Stimulated activated CD8-positive, alpha-beta memory T cell treated with anti-CD3 and anti-CD28 coated beads, Interleukin-4, amount 100 ng/mL, for 1 hour (primary cell): ENCODE results near the gene RAB35.
A peak's percentile ranks its signal among the peaks of the same experiment; 100 is the strongest.

Experiments
- DNase-seq, 2 donors: peaks; one replicate each; pipeline ENCODE4 v3.0.0-alpha.2; 2020; ENCODE audit warnings: low read depth in 2 of 2, low spot score in 1 of 2

RAB35 gene

DNA sequence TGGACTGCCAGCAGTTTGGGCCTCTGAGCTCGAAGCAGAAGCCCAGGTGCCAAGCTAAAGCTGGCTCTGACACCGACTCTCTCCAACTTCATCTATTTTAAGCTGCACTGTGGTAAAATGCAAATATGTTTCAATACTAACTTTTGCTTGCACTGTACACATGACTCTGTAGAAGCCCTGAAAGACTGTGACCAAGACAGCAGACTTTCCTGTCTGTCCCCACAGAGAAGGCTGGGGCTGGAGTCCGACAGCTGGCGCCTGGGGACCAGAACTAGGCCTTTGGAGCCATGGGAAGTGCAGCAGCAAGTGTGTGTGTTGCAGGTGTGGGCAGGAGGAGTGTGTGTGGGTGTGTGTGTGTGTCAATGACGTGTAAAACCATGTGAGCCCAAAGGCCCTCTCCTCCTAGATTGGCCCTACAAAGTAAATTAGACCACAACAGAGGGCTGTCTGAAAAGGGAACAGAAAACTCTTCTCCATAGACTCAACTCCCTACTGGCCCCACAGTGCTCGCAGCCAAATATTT lies 16.4 kb upstream of the RAB35 start:
- DNase-seq, result no peak

DNA sequence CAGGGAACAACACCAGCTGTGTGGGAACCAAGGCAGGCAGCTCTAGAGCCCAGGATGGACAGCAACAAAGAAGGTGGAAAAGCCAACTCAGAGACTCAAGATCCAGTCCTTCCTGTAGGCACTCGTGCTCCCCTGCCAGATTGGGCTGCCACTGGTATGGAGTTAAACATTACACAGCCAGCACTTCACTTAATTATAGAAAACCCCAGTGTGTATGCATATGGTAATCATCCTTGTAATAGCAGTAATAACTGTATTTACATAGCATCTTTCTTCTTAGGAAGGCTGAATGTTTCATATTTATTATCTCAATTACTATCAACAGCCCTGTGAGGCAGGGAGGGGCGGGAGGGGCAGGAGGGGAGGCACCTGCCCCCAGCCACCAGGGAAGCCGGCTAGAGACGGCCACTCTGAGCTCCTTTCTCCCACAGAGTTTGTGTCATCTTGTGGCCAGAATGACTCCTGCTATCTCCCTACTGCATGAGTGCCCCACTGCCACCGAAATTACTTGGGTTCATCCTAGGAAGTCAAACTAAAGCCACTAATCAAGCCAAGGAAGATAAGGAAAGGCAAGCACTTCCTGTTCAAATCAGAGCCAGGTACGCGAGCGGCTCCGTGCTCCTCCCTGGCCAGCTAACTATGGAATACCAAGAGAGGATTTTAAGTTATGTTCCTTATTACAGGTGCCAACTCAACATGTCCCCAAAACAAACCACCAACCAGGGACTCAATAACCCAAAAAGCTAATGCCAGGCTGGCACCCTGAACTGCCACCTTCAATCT lies 15.7 kb upstream of the RAB35 start:
- DNase-seq, result no peak

DNA sequence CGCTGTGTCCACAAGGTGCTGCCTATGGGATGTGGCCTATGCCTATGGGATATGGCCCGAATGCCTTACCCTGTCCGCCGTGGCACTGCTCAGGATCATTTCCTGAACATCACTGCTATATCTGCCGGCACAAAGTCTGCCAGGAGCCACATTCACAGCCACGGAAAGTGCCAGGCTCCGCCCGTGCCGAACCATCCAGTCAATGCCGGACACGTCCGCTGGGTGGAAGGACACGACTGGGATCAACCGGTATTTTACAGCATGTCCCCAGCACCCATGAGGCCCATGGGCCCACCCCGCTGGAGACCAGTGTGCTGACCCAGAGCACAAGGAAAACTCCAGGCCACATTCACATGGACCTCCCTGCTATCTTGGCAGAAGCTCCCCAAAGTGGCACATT lies 14.6 kb upstream of the RAB35 start:
- no peak for DNase-seq

DNA sequence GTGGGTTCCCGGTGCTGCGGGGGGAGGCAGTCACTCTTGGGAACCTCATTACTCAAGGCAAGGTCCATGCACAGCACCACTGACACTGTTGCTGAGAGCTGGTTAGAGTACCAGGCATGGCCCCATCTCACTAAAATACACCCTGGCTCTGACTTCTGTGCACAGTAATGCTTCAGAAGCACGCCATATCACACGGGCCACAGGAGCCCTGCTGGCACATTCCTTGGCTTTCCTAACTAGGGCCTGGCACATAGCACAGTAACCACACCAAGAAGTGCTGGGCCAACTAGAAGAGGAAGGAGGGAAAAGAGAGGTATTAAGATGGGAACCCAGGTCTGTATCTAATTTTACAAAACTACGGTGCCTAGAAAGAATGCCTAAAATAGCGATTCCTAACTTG lies 13.5 kb upstream of the RAB35 start:
- DNase-seq, result no peak

DNA sequence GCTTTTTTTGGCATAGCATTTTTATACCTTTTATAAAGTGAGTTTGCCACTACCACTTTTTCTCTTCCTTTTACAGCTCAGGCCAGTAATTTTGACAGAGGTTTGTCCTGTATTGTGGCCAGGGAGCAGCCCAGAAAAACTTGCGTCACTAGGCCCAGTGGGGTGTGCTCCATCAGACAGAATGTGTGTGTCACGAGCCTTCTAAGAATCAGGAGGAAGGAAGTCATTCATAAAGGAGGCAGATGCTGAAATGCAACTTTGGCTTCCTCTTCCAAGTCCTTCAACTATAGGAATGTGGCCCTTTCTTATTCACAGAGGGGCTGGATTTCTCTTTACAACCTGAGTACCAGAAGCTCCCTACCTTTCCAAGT lies 10.1 kb upstream of the RAB35 start:
- DNase-seq, result no peak

DNA sequence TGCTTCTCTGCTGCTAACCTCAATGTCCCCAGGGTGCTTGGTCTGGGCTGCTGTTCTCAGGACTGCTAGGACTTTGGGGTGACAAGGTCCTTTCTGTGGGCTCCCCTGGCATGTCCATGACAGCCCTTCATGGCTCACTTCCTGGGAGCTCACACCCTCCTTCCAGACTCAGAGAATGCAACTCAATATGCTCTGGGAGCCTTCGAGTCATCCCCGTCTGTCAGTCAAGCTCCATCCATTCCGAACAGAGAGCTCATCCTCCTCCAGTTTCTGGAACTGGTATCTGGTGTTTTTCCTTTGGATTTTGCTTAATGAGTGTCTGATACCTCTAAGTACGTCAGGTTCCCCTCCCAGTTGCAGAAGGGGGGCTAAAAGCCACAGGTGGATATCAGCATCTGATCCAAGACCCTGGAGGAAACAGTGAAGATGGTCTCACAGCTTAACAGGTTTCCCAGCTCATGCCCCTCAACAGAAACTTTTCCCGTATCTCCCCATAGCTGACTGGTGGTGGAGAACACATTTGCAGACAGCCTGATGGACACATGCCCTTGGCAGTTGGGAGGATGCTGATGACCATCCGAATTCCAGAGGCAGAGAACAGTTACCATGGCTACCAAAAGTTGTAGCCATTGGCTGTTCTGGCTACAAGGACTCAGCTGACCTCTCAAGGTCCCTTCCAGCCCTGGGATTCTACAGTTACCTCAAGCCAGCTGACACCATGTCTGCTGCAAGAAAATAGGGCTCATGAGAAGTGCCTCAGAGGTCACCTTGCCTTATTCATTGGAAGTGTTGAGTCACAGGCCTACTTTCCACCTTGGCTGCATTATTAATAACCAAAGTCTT lies 9.5 kb upstream of the RAB35 start:
- DNase-seq, result no peak

DNA sequence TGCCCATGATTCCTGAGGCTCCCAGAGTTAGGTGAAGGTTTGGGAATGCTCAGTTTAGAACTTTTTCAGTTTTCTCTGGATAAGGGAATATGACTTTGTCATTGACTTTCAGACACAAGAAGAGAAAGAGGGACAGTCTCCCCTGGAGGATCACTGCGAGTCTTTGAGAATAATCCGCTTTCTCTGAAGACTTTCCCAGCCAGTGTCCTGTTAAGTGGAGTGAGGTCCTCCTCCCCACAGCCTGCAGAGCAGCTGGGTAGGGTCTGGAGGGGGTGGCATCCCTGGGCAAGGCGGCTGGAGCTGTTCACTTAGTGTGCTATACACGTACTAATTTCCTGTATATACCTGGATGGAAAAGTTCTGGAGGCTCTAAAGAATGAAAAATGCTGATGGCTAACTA lies 8.5 kb upstream of the RAB35 start:
- DNase-seq, result no peak

DNA sequence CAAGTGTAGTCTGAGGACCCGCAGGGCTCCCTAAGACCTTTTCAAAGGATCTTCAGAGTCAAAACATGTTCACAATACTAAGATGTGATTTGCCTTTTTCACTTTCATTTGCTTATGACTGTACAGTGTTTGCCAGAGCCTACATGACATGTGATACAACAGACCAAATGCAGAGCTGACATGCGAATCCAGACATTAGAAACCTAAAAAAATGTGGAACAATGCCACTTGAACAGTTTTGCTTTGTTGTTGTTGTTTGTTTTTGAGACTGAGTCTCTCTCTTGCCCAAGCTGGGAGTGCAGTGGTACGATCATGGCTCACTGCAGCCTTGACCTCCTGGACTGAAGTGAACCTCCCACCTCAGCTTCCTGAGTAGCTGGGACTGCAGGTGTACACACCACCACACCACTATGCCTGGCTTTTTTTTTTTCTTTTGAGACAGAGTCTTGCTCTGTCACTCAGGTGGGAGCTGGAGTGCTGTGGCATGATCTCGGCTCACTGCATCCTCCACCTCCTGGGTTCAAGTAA lies 5.3 kb upstream of the RAB35 start:
- DNase-seq, result no peak

DNA sequence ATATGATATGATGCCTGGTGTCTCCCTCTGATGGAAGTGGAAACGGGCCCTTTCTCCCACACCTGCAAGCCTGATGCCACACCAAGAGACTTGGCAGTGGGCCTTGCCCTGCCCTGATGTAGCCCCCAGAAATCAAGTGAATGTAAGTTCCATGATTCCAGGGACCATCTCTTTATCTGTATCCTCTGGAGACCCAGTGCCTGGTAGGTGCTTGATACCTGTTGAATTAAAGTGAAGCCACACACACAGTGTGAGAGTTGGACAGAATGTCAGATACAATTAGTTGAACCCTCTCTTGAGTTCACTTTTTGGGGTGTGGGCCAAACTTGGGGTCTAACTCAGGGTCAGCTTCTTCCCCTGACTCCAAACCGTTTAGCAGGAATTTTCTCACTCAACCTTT lies 4.8 kb upstream of the RAB35 start:
- no peak for DNase-seq

DNA sequence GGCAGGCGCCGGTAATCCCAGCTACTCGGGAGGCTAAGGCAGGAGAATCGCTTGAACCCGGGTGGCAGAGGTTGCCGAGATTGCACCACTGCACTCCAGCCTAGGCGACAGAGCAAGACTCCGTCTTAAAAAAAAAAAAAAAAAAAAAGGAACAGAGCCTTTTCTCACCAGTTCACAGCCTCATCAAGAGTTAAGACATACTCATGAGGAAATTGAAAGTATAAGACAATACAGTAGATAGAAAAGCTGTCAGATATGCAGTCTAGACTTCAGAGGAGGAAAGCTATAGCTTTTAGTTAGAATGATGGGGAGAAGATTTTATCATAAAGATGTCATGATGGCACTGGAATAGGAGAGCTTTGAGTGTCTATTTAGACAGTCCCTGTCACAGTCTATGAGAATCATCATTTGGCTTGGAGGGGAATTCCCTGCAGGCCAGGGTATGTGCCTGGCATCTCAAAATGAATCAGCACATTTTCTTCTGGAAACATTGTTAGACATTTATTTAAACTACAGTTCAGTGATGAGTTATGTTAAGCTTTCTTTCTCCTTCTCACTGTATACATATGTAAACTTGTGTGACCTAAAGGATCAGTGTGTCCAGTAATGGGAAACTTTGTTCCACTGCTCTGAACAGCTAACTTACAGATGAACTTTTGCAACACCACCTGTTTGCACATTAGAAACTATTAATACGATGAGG lies 2.9 kb upstream of the RAB35 start:
- no peak for DNase-seq

DNA sequence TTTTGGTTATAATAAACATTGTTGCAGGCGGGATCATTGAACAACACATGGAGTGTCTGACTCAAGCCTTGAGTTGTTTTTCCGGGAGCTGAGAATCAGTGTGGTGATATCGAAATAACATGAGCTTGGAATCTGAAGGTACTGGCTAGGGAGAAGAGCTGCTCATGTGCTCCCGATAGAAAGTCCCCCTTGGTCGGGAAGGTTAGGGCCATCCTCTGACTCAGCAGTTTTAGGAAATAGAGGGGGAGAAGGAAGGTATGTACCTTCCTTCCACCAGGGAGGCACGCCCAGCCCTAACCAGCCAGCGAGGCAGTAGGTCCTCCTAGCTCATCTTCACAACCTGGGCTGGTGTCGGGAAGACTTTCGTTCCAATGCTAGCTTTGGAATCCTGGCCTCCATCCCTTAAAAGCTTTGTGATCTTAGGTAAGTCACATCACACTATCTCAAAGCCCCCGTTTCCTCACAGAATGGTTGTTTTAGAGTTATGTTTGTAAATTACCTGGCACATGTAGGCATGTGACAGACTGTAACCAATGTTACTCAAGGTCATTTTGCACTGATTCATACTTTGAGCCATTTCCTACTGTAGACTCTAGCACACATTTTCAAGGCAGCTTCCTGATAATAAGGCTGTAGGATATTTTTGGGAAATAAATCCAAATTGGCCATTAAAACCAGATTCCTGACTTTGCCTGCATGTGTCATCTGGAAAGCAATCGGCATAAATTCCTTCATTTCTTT lies 1.9 kb upstream of the RAB35 start:
- no peak for DNase-seq

DNA sequence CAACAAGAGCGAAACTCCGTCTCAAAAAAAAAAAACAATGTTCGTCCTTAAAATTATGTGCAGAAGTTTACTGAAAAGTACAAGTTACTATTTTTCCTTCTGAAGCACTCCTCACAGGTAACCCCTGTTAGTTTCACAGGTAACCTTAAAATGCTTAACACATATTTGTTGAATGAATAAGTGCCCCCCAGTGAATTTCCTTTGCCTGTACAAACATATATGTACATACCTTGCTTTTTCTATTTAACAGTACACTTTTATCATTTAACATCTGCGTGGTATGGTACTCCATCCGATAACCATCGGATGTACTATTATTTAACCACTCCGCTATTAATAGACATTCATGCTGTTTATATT lies 1.4 kb upstream of the RAB35 start:
- no peak for DNase-seq

DNA sequence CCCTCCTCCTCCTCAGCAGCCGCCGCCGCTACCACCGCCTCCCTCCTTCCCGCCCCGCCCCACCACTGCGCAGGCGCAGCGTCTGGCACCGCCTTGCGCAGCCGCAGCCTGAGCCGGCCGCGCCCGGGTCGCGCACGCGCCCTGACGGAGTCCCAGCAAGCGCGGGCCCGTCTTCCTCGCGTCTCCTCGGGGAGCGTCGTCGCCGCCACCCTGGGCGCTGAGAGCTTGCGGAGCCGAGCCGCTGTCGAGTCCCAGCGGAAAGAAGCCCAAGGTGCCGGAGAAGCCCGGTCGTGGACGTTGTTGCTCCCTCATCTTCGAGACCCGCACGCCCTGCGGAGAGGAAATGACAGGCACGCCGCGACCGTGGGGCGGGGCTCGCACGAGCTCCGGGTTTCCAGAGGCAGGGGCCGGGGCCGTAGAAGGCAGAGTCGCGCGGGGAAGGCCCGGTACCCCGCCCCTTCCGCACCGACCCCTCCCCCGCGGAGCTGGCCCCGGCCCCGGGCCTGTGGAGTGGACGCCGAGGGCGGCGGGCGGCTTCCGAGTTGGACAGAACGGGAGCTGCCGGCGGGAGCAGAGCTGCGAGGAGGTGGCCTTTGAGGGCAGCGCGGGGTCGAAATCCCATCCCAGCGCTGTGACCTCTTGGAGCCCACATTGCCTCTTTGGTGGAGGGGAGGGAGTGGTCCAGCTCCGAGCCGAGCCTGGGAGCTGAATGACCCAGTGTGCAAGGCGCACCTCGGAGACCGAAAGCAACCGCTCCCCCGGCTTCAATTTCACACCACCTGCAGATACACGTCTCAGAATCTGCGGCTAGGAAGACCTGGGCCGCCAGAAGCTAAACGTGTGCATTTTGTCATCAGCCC lies 469 bp upstream of the RAB35 start:
- peak; percentile 91 to 96 for DNase-seq

DNA sequence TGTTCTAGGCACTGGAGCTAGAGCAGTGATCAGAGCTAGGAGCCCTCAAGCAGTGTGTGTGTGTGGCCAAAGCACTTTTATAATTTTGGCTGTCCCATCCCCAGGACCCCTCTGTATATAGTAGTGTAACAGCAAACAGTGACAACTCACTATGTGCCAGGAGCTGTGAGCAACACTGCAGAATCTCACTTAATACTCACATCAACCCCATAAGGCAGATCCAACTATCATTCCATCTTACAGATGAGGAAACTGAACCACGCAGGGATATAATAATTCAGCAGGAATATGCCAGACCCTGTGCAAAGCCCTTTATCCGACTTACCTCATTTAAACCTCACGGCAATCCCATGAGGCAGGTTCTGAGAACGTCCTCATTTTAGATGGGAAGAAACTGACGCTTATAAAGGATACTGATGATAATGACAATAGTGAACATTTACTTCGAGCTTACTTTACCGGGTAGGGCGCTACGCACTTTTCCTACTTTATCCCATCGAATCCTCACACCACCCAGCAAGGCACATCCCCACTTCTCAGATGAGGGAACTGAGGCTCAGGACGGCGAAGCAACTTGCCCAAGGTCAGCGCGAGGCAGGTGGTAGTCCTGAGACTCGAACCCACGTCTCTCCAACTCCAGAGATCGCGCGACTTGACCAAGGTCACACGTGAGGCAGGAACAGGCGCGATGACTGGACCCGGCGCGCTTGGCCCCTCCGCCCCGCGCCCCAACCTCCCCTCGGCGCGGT lies 687 bp downstream of the RAB35 start:
- no peak for DNase-seq

DNA sequence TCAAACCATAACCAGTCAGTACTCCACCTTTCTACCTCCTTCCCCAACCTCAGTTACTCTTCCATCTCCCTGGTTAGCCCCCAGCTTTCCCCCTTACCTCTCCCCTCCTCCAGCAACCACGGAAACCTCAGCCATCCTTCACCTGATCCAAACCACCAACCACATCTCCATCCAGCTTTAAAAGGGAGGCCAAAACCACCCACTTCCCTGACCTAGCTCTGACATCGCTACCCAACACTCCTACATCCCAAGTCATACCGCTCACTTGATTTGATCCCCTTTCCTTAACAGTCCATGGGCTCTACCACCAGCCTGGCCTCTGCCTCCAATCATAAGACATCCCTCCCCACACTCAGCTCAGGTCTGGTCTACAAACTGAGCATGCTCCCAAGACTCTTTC lies 1.5 kb downstream of the RAB35 start:
- no peak for DNase-seq

DNA sequence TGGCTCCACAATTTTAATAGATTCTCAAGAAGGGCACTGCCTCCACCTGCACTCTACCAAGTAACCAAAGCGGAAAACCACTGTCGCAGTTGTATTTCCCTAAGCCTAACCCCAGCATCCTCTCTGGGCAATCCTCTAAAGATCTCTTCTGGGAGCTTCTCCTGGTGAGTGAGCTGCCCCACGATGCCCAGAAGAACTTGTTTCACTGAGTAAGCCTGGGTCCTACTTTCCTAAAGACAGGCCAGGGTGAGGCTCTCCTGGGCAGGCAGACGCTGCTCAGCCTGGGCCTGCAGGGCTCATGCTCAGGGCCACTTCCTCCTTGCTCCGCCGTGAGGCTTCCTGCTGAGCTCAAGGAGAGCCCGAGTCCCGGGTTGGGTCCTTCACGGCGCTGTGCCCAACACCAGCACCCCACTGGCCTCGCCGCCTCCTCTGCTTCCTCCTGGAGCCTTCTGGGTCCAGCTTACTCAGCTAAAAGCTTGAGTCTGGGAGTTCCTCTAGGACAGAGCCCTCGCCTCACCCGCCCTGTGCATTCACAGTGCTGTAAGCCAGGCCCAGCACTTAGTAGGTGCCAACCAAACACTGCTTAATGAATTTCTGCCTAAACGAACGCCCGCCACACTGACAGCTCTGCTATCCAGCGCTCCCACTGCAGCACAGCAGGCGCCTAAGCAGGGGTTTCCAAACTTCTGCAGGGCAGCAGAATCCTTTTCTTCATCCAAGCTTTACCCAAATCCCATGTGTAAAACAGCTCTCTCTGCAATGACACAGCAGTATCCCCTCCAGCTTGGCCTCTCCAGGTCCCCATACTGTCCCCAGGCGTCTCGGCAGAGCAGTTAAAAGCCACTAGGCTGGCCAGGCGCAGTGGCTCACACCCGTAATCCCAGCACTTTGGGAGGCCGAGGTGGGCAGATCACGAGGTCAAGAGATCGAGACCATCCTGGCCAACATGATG lies 5.7 kb downstream of the RAB35 start:
- DNase-seq, result peak in 1 of 2 donors; percentile 11

DNA sequence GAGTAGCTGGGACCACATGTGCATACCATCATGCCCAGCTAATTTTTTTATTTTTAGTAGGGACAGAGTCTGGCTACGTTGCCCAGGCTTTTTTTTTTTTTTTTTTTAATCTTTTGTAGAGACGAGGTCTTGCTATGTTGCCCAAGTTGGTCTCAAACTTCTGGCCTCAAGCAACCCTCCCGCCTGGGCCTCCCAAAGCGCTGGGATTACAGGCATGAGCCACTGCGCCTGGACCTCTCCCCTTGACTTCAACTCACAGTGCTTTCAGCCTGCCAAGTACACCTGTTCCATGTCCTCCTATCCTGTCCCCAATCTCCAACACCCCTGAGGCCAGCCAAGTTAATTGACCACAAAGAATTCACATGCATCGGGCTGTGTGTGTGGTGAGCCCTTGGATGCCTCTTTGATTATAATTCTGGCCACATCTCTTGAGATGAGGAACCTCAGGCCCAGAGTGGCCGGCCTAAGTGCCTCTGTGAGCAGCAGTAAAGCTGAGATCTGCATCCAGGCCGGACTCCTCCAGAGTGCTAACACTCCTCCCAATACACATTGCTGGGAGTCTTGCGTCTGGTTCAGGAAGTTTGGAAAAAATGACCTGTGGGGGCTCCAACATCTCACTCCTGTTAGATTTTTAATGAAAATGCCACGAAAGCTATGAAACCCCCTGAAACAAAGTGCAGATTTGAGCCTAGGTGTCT lies 6.8 kb downstream of the RAB35 start:
- no peak for DNase-seq

DNA sequence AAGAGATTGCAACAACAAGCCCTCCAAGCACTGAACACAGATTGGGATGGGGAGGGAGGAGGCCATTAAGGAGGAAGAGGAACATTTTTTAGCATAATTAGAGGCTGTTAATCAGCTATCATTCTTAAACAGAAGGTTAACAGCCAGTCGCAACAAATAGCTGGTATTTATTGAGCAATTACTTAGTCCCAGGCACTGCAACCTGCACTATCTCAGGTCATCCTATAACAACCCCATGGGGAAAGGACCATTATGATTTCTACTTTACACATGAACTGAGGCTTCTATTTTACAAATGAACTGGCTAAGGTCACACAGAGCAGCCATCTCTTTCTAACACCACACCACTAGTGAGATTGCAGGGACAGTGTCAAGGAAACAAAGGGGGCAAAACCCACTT lies 10.4 kb downstream of the RAB35 start:
- no peak for DNase-seq
